Pancreas (tissue), 10 donors: Measurements from ENCODE around the gene SLC51B. TPM values are rescaled to one million over a fixed set of nuclear protein-coding genes. Genes with fewer than 3 reads are reported as not detected.

Source experiments
- ATAC-seq, 4 donors: fragments of 200-7000 bp; cut with Tn5 transposase; one replicate each; pipeline versions ENCODE4 v1.8.0 to v1.9.1; 2020; ENCODE audit warnings: mild to moderate bottlenecking in 4 of 4, moderate library complexity in 4 of 4
- DNase-seq, 6 donors: peaks; one replicate each; pipeline ENCODE4 v3.0.0-alpha.2; 2020
- FAIRE-seq: peaks from 2 replicates; lab custom pipeline; 2012; peaks lifted over from hg19 to GRCh38; lab: Jason Lieb, UNC
- H3K27ac ChIP-seq, 4 donors: fragments of 200-600 bp; sonication (generic); 1 replicate in 3 of 4; 2 replicates in 1 of 4; pipeline versions ENCODE4 v1.5.0 to v1.8.0; 2020
- H3K27me3 ChIP-seq, 4 donors: fragments of 200-600 bp; one replicate each; pipeline ENCODE4 v1.8.0; 2021
- H3K36me3 ChIP-seq, 3 donors: fragments of 200-600 bp; sonication (generic) in 1 of 3; one replicate each; pipeline versions ENCODE4 v1.5.0 to v1.8.0; 2020 to 2021
- H3K4me1 ChIP-seq, 3 donors: fragments of 200-600 bp; one replicate each; pipeline ENCODE4 v1.8.0; 2021
- H3K4me3 ChIP-seq, 4 donors: fragments of 200-600 bp; sonication (generic) in 2 of 4; one replicate each; pipeline versions ENCODE4 v1.5.0 to v1.8.0; 2020 to 2021
- H3K9me3 ChIP-seq, 4 donors: fragments of 200-600 bp; one replicate each; pipeline ENCODE4 v1.8.0; 2021
- CTCF ChIP-seq, 4 donors: fragments of 200-600 bp; sonication (generic) in 3 of 4; IDR thresholded peaks; one replicate each; pipeline versions ENCODE4 v1.5.0 to v1.8.0; 2021; ENCODE audit warnings: antibody characterized with exemption in 4 of 4
- WGBS, 2 donors: extraction: QIAGEN DNeasy Blood & Tissue Kit; methylation state at CpG; one replicate each; pipeline ENCODE4 v1.1.7; 2013; 5-methylcytosine and 5-hydroxymethylcytosine counted together
- intact Hi-C, 3 donors: fragments of 100-400 bp; cut with DNase I; formaldehyde crosslinking; loops; one replicate each; pipeline versions ENCODE4 v1.11.1 to v1.14.2; 2022
- polyA plus RNA-seq, 2 donors: library from polyadenylated mRNA; stranded (reverse); fragments of 200-250 nt; gene quantifications; one replicate each; pipeline ENCODE4 v1.2.3, GENCODE V29; 2013
- total RNA-seq, 6 donors: library from RNA; stranded (reverse); fragmentation: NEBNext Ultra II Directional in 4 of 6; extraction: Animal tissue kit (Norgen Biotek cat#: 25700) in 4 of 6; gene quantifications; one replicate each; pipeline versions ENCODE4 v1.2.1 to v1.2.4, GENCODE V29; 2021 to 2023
- donor health status: healthy with polysubstance abuse.
- donor health status: DM: no; HTN: no; CAD: no; lungs with moderate emphysema.
- donor health status: DM: no; HTN: no; CAD: no.
- donor health status: control.
- donor health status: control.
- donor health status: Bipolar disorder and iron deficiency.
- donor health status: DM: yes; HTN: yes; CAD: no.
- donor health status: DM: no; HTN: no; CAD: no.
- donor health status: DM: no; HTN: no; CAD: no.
- donor health status: DM: yes; HTN: yes; CAD: no.

The SLC51B gene
- total and polyA plus RNA-seq, 8 donors, result 0.26 to 1.1 (median 0.49) TPM; not detected in 5

GRCh38 chr15:65076486-65077290, 31.5 kb downstream of the SLC51B start, which contains the start of gene KBTBD13:
TSS of gene KBTBD13 (plus strand) at chr15:65076746. CDS start at chr15:65076816, 70 bp downstream.
- H3K27me3 ChIP-seq, result no peaks in the 10 kb centered on the region
- peak in 1 of 6 donors; percentile 46 for DNase-seq
- H3K4me3 ChIP-seq, result no peak within 1 kb of the TSS
- TF ChIP-seq CTCF (IDR thresholded peaks at IDR 0.05), result no peak
- no peak within 1 kb of the TSS for H3K27ac ChIP-seq
- H3K4me1 ChIP-seq, result no peaks in the 10 kb centered on the region
- intact Hi-C loops, result no loop called here
- WGBS, 2 donors, result 55 to 58% methylated on average over 71 to 73 of the region's 73 CpGs
- no peak for FAIRE-seq
- H3K9me3 ChIP-seq, result no peaks in the 10 kb centered on the region
- no peaks in the 10 kb centered on the region for H3K36me3 ChIP-seq
- ATAC-seq, result no peak

GRCh38 chr15:65077291-65077980, 32.2 kb downstream of the SLC51B start:
- peak in 1 of 4 donors; percentile 16 for ATAC-seq

GRCh38 chr15:65077981-65078352, 32.8 kb downstream of the SLC51B start:
- no peaks in the 10 kb centered on the region for H3K27me3 ChIP-seq
- no peaks in the 10 kb centered on the region for H3K4me1 ChIP-seq
- DNase-seq, result peak; percentile 27 to 85 (median 56)
- H3K9me3 ChIP-seq, result no peaks in the 10 kb centered on the region
- peak in 2 of 4 donors; percentile 22 to 34 for TF ChIP-seq CTCF (IDR thresholded peaks at IDR 0.05)
- no peak overlapping the region for H3K4me3 ChIP-seq
- H3K36me3 ChIP-seq, result no peaks in the 10 kb centered on the region
- peak; percentile 61 to 89 (median 86) for ATAC-seq
- 14 to 16% methylated on average over 24 of the region's 24 CpGs for WGBS, 2 donors
- H3K27ac ChIP-seq, result no peak overlapping the region
- intact Hi-C loops, result no loop called here
- no peak for FAIRE-seq

More at GRCh38 chr15:65077291-65077980, 32.2 kb downstream of the SLC51B start:
- TF ChIP-seq CTCF (IDR thresholded peaks at IDR 0.05), result no peak
- intact Hi-C loops, result no loop called here
- no peak overlapping the region for H3K27ac ChIP-seq
- no peaks in the 10 kb centered on the region for H3K9me3 ChIP-seq
- FAIRE-seq, result no peak
- 43 to 48% methylated on average over 62 to 85 of the region's 85 CpGs for WGBS, 2 donors
- peak in 1 of 6 donors; percentile 52 for DNase-seq
- no peaks in the 10 kb centered on the region for H3K27me3 ChIP-seq
- no peaks in the 10 kb centered on the region for H3K36me3 ChIP-seq
- no peak overlapping the region for H3K4me3 ChIP-seq
- H3K4me1 ChIP-seq, result no peaks in the 10 kb centered on the region

- Histone ChIP-seq H3K27ac (no peak overlapping the region), H3K4me3 (no peak overlapping the region), H3K9me3 (no peaks in the 10 kb centered on the region), H3K27me3 (no peaks in the 10 kb centered on the region), H3K36me3 (no peaks in the 10 kb centered on the region), H3K4me1 (no peaks in the 10 kb centered on the region)
- DNase-seq, result no peak
- no peak for FAIRE-seq
- TF ChIP-seq CTCF (IDR thresholded peaks at IDR 0.05), result no peak
- ATAC-seq, result no peak
- 86 to 96% methylated on average over 5 of the region's 5 CpGs for WGBS, 2 donors
- intact Hi-C loops, result no loop called here
These were observed 34.4 kb downstream of the SLC51B start for GRCh38 chr15:65079580-65079979.
